IPS-18c (cell line): ENCODE measurements around the gene PPP6R2.
"Not testable (repeated sequence)": the region's sequence is repeated elsewhere in the genome, so short reads cannot be mapped to it uniquely, and the experiment has no call there.

Source experiments
- H3K4me3 ChIP-seq: 2 replicates; pipeline ENCODE4 v1.7.0; 2013; ENCODE audit warnings: low read depth, mild to moderate bottlenecking, low read length, moderate library complexity; ENCODE audit not compliant: insufficient read depth
- H3K9me3 ChIP-seq: one replicate; pipeline ENCODE4 v1.6.1; 2013; ENCODE audit warnings: mild to moderate bottlenecking, low read length, moderate library complexity; ENCODE audit not compliant: control insufficient read depth, insufficient read depth

Gene PPP6R2

DNA sequence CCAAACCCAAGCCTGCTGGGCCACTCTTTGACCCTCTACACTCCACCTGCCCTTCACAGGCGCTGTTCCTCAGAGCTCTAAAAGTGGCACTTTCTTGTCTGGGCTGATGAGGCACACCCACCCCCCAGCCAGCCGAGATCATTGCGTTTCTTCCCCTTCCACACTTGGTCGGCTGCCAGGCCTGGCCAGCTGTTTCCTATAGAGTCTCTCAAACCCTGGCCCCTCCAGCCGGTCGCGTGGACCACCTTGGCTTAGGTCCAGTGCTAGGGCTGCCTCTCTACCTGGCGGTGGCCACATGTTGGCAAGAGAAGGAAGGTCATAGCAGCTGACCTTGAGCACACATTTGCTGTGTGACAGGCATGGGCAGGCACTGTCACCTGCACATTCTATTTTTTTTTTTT, 60.6 kb downstream of the PPP6R2 start:
- Histone ChIP-seq H3K4me3 (no peak overlapping the region), H3K9me3 (no peaks in the 10 kb centered on the region)

DNA sequence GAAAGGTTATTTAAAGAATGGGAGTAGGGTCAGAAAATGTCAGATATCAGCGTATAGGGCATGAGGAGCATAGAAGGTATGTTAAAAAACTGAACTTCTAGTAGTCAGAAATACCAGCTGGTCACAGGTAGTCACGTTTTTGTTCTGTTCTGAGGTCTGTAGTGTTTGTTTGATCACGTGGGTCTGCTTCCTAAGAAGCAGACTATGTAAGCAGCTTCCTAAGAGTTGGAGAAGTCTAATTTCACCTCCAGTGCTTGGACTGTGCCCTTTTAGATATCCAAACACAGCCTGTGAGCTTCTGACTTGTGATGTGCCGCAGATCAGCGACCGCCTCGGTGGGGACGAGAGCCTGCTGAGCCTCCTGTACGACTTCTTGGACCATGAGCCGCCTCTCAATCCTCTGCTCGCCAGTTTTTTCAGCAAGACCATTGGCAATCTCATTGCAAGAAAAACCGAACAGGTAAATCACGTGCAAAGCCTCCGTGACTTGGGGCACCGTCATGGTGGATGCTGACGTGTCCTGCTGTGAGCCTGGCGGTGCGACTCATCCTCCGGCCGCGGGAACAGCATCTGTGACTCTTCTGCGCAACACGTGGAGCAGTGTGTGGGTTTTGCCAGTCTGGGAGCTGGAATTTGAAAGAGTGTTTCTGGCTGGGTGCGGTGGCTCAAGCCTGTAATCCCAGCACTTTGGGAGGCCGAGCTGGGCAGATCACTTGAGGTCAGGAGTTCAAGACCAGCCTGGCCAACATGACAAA, 63.5 kb downstream of the PPP6R2 start:
- Histone ChIP-seq H3K4me3 (no peak overlapping the region), H3K9me3 (no peaks in the 10 kb centered on the region)

DNA sequence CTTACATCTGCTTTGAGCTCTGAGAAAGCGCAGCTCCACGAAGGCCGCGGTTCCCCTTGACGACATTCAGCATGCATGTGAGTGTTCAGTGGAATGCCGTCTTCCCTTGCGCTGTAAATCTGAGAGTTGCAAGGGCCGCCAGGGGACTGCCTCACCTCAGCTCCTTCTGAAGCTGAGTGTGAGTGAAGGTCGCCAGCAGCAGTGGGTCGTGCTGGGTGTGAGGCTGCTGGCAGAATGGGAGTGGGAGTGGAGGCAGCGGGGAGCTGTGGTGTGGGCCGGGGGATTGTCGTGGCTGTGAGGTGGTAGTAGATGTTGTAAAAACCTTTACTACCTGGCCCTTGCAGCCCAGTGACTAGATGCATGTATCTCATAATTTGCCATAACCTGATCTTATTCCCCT, 65.2 kb downstream of the PPP6R2 start:
- H3K4me3 ChIP-seq: no peak overlapping the region
- no peaks in the 10 kb centered on the region for H3K9me3 ChIP-seq

DNA sequence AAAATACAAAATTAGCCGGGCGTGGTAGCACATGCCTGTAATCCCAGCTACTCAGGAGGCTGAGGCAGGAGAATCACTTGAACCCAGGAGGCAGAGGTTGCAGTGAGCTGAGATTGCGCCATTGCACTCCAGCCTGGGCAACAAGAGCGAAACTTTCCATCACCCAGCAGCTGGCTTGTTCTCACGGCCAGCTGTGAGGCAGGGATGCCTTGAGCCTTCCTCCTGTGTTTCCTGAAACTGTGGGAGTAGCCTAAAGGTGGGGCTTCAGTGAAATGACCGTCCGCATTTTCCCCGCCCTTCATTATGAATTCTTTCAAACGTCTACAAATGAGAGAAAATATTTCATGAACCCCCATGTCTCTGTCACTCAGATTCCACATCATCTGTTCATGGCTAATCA, 65.8 kb downstream of the PPP6R2 start:
- H3K9me3 ChIP-seq: not testable (repeated sequence)

DNA sequence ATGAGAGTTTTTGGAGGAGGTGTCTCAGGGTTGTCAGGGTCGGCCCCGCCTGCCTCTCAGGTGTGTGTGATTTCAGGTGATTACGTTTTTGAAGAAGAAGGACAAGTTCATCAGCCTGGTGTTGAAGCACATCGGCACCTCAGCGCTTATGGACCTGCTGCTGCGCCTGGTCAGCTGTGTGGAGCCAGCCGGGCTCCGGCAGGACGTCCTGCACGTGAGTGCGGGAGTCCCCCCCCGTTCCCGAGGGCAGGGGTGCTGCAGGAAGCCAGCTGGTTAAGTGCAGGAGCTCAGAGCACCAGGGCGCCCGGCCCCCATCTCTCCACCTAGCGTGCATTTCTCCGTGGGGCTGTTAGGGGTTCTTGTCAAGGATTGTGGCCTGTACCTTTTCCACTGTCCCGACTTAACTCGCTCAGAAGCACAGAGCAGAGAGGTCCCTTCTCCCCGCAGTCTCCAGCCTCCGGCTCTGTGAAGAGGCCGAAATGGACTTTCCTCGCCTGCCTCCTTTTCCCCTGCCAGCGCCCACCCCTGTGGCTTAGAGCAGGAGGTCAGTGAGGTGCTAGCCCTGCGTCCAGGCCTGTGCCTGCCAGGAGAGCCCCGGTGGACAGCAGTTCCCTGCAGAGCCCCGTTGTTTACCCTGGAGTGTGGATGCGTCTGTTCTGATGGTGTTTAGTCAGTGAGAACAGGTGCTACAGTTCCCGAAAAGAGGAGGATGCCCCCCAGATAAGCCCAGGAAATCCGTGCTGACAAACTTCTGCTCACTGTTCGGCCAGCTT, 71.5 kb downstream of the PPP6R2 start:
- Histone ChIP-seq H3K4me3 (no peak overlapping the region), H3K9me3 (no peaks in the 10 kb centered on the region)

More for the DNA sequence above, 65.8 kb downstream of the PPP6R2 start:
- H3K4me3 ChIP-seq: not testable (repeated sequence)

DNA sequence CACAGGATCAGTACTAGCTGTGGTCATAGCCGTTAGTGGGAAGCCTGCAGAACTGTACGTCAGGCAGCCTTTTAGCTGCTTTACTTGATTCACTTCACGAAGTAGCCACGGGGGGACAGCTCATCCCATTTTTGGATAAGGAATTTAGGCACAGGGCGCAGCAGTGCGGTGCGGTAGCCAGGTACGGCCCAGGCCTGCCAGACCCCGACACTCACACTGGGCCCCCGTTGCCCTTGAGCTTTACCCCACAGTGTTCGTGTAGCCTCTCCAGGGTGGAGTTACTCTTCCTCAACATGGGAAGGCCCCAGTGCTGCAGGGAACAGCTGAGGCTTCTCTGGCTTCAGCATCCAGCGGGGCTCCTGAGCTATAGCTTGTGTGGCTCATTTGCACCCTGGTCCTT, 72.3 kb downstream of the PPP6R2 start:
- Histone ChIP-seq H3K9me3 (no peaks in the 10 kb centered on the region), H3K4me3 (no peak overlapping the region)

DNA sequence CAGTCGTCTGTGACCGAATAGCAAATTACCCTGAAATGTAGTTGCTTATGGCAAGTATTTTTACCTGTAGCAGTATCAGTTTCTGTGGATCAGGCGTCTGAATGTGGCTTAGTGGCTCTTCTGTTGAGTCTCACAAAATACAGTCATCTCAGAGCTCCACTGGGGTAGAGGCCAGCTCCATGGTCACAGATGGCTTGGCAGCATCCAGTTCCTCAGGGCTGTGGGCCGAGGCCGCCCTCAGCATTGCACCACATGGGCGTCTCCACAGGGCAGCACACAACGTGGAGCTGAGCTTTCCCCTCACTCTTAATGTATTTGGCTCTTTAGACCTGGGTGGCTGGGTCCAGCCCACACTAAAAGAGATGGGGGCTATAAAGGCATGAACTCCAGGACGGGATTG, 73.9 kb downstream of the PPP6R2 start:
- Histone ChIP-seq H3K9me3 (peaks cover 2% of the 10 kb centered on the region), H3K4me3 (no peak overlapping the region)

DNA sequence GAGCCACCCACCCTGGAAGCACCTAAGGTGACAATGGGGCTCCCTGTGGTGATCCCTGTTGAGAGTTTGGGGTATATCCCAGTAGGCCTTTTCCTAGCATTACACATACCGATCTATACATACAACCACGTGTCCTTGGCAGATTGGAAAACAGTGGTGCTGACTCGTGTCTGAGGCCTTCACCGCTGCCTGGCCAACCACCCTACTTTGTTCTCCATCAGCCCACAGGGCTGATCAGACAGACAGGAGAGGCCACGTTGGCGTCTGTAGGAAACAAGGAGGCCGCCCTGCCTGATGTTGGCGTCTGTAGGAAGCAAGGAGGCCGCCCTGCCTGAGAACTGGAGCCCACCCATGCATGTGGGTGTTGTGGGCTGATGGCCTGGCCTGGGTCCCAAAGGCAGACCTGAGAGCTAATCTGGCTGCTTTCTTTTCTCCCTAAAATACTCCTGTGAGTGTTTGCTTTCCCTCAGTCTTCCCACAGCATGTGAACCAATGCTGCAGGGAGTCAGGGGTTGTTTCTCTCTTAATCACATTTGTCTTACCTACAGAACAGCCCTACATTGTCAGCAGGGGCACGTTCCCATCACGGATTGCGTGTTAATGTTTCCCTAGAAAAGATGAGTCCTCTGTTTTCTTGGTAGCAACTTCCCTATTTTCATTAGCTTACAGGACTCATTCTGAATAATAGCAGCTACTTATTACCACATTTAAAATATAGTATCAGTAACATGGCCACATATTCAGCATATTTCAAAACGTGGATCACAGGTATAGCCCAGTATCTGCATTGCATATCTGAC, 74.5 kb downstream of the PPP6R2 start:
- H3K9me3 ChIP-seq: peaks cover 2% of the 10 kb centered on the region
- no peak overlapping the region for H3K4me3 ChIP-seq

DNA sequence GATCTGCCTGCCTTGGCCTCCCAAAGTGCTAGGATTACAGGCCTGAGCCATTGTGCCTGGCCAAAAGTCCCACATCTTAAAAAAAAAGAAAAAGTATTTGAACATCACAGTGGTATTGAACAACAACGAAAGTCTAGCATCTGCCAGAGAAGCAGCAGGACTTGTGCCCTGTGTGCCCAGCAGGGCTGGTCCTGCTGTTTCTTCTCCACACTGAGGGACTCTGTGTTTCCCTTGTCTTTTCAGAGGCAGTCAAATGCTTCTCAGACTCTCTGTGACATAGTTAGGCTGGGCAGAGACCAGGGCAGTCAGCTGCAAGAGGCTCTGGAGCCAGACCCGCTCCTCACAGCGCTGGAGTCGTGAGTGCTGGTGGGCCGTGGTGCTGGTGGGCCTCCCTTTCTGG, 75.5 kb downstream of the PPP6R2 start:
- no peak overlapping the region for H3K4me3 ChIP-seq
- H3K9me3 ChIP-seq: peaks cover 2% of the 10 kb centered on the region

DNA sequence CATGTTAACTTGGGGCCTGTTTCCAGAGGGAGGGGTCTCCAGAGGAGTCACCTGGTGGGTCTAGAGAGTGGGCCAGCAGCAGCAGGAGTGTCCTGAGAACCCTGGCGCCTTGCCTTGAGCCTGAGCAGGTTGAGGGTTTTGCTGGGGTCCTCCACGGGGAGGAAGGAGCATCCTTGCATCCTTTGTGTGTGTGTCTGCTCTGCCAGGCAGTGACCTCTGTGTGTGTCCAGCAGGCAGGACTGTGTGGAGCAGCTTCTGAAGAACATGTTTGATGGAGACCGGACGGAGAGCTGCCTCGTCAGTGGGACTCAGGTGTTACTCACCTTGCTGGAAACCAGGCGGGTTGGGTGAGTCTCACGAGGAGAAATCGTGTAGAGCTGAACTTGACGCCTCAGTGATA, 76.0 kb downstream of the PPP6R2 start:
- H3K9me3 ChIP-seq: peaks cover 2% of the 10 kb centered on the region
- H3K4me3 ChIP-seq: no peak overlapping the region

DNA sequence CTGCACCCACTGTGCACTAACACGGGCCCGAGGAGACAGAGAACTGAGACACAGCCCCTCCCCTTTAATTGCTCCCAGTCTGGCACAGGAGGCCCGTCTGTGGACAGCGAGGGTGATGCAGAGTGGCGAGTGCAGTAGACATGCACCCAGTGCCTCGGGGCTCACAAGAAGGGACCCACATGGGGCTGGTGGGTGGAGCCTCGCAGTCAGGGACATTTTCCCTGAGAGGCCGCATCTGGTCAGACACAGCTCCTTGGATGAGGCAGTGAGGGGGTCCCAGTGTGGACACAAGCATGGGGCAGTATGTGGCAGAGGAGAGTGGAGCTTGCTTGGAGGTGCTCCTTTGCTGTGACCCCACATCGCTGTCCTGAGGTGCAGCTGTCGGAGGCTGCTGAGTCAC, 76.9 kb downstream of the PPP6R2 start:
- H3K4me3 ChIP-seq: no peak overlapping the region

DNA sequence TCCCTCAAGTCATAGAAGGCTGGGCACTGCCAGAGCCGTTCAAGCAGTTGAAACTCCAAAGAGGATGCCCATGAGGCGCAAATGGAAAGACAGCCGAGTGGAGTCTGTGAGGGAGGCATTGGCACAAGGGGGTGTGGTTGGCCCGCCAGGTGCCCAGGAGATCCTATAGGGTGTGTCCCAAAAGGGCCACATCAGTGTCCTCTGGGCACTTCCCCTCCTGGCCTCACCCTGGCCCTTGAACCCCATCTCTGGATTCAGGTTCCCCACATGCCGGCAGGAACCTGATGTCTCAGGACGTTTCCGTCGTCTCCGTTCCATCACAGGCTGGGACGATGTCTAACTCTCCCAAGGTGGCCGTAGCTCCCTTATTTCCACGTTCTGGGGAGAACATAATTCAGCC, 77.5 kb downstream of the PPP6R2 start:
- peaks cover 2% of the 10 kb centered on the region for H3K9me3 ChIP-seq
- no peak overlapping the region for H3K4me3 ChIP-seq

More for the DNA sequence above, 76.9 kb downstream of the PPP6R2 start:
- H3K9me3 ChIP-seq: peaks cover 2% of the 10 kb centered on the region

DNA sequence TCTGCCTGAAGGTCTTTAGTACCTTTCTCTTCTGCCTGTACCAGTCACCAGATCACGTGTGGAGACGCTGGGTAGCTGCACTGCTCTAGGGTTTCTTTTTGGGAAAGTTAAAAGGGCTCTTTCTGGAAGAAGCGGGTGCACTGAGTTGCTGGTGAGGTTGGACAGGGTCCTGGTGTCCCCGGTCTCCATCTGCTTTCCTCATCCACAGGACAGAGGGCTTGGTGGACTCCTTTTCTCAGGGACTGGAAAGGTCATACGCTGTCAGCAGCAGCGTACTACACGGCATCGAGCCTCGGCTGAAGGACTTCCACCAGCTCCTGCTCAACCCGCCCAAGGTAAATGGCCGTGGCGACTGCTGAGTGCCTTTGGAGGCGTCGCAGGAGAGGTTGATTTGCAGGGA, 78.9 kb downstream of the PPP6R2 start:
- H3K4me3 ChIP-seq: no peak overlapping the region
- peaks cover 2% of the 10 kb centered on the region for H3K9me3 ChIP-seq

DNA sequence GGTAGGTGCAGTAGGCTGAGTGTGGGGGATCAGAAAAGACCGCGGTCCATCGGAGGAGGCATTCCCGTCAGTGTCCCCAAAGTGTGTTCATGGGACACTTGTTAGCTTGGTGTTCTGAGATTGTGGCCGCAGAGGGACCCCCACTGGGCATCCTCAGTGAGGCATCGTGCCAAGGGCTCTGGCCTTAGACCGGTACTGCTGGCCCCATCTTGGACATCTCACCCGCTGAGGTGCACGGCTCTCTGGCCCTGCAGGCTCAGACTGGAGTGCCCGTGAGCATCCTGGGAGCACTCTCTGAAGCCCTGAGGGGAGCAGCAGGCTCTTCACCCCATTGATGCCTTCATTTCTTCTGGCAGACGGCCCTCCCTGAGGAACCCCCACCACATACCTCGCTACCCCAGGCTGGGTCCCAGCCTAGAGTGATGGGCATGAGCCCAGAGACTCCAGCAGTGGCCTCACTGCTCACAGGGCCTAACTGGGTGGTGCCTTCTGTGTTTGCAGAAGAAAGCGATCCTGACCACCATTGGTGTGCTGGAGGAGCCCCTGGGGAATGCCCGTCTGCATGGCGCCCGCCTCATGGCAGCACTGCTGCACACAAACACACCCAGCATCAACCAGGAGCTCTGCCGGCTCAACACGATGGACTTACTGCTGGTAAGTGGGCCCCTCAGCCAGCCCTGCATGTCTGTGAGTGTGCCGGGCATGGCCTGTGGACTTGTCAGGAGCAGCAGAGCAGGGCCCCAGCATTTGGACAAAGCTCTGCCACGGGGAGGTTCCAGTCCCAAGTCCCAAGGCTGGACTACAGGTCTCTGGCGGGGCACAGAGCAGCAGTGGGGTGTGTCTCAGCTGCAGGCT, 80.1 kb downstream of the PPP6R2 start:
- Histone ChIP-seq H3K9me3 (peaks cover 2% of the 10 kb centered on the region), H3K4me3 (no peak overlapping the region)

DNA sequence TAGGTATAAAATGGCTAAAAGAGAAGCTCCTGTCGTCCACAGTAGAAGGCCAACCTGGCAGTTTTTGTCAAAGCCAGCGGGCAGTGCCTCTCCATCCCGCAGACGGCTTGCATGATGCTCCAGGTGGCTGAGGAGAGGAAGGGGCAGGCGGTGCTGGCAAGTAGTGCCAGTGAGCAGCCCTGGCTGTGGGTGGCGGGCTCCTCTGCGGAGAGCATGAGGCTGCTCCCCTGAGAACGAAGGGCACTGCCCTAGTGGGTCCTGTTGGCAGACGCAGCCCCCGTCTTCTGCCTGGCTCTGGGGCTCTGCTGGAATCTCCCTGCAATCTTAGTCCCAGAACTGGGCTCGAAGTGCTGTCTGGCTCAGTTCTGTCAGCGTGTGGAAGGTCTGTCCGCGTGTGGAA, 80.8 kb downstream of the PPP6R2 start:
- peaks cover 2% of the 10 kb centered on the region for H3K9me3 ChIP-seq
- H3K4me3 ChIP-seq: no peak overlapping the region

DNA sequence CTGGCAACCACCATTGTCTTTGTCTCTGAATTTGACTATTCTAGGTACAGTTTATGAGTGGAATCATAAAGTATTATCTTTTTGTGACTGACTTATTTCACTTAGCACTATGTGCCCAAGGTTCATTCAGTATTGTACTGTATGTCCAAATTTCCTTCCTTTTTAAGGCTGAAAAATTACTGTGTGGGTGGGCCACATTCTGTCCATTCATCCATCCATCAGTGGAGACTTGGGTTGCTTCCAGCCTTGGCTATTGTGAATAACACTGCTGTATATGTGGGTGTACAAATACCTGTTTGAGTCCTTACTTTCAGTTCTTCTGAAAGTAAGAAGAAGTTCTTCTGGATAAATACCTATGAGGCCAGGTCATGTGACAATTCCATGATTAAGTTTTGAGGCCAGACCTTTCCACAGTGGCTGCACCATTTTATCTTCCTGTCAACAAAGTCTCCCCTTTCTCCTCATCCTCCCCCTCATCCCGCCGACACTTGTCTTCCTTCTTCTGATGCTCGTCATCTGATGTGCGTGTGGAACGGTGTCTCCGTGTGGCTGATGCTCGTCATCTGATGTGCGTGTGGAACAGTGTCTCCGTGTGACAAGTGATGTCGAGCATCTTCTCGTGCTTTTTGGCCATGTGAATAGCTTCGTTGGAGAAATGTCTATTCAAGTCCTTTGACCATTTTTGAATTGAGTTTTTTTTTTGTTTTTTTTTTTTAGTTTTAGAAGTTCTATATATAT, 82.2 kb downstream of the PPP6R2 start:
- H3K4me3 ChIP-seq: no peak overlapping the region
- peaks cover 2% of the 10 kb centered on the region for H3K9me3 ChIP-seq
